ENCODE data around the gene OPCML. TPM values are rescaled to one million over a fixed set of nuclear protein-coding genes. Genes with fewer than 3 reads are reported as not detected.

OPCML gene
- total and polyA plus RNA-seq, 2 of the 13 experiments (the other 11 are each of a cell fraction or from before 2014, with no cell fraction given), result not detected

GRCh38 chr11:132977241-132977640 lies 555.1 kb downstream of the OPCML start:
- ChIA-PET POLR2A (no interaction called here), CTCF (ENCODE audit: low intra/inter-chr PET ratio, low total read pairs) (no interaction called here)
- DNase-seq (ENCODE audit: low spot score) (no peak), FAIRE-seq (no peak), ATAC-seq (no peak)
- WGBS (ENCODE audit: low lambda C conversion rate), result 53% methylated on average over 2 of the region's 2 CpGs
- no peak overlapping the region for H3K4me3 ChIP-seq (replicated peaks in 1 of 3; ENCODE audit: insufficient read depth in 1 of 3, low read depth in 2 of 3, low read length in 3 of 3)
- TF ChIP-seq MYNN (CRISPR knock-in tag; IDR thresholded peaks at IDR 0.05; ENCODE audit: low read depth) (no peak), MTF1 (CRISPR knock-in tag; IDR thresholded peaks at IDR 0.05) (no peak), KLF11 (CRISPR knock-in tag; IDR thresholded peaks at IDR 0.05) (no peak), ZNF121 (CRISPR knock-in tag; IDR thresholded peaks at IDR 0.05) (no peak), TRAFD1 (CRISPR knock-in tag; IDR thresholded peaks at IDR 0.05; ENCODE audit: borderline replicate concordance) (no peak), PAF1 (CRISPR knock-in tag; IDR thresholded peaks at IDR 0.05) (no peak), SALL2 (CRISPR knock-in tag; IDR thresholded peaks at IDR 0.05) (no peak), TEAD3 (CRISPR knock-in tag; optimal IDR thresholded peaks at IDR 0.05; ENCODE audit: borderline replicate concordance) (no peak), HIVEP1 (CRISPR knock-in tag; IDR thresholded peaks at IDR 0.05) (no peak), ZNF670 (CRISPR knock-in tag; IDR thresholded peaks at IDR 0.05; ENCODE audit: borderline replicate concordance) (no peak), ZBTB43 (CRISPR knock-in tag; conservative IDR thresholded peaks at IDR 0.05) (no peak), STAG1 (CRISPR knock-in tag; IDR thresholded peaks at IDR 0.05) (no peak), ZSCAN12 (CRISPR knock-in tag; IDR thresholded peaks at IDR 0.05) (no peak), ZNF264 (CRISPR knock-in tag; IDR thresholded peaks at IDR 0.05) (no peak), ZNF30 (CRISPR knock-in tag; IDR thresholded peaks at IDR 0.05) (no peak)
- TF ChIP-seq, protein P1, sequence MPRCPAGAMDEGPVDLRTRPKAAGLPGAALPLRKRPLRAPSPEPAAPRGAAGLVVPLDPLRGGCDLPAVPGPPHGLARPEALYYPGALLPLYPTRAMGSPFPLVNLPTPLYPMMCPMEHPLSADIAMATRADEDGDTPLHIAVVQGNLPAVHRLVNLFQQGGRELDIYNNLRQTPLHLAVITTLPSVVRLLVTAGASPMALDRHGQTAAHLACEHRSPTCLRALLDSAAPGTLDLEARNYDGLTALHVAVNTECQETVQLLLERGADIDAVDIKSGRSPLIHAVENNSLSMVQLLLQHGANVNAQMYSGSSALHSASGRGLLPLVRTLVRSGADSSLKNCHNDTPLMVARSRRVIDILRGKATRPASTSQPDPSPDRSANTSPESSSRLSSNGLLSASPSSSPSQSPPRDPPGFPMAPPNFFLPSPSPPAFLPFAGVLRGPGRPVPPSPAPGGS (CRISPR knock-in tag; IDR thresholded peaks at IDR 0.05), result no peak
- intact Hi-C loops (cut with micrococcal nuclease; ENCODE audit: unreplicated experiment) (no loop called here), in situ Hi-C loops (cut with HindIII; ENCODE audit: extremely low pct_ligation_motif_present, low pct_unique_long_range_greater_than_20kb) (no loop called here)
- no peaks in the 10 kb centered on the region for H3K79me2 ChIP-seq (ENCODE audit: insufficient read depth, low read length)
- no peaks in the 10 kb centered on the region for H3K9me3 ChIP-seq (ENCODE audit: low read length)
- no peak overlapping the region for H3K27ac ChIP-seq (ENCODE audit: extremely low read length, insufficient read depth, low read length)
- H3K4me1 ChIP-seq (ENCODE audit: insufficient read depth, low read length), result peaks cover 10% of the 10 kb centered on the region
- H3K9ac ChIP-seq (ENCODE audit: insufficient read depth, low read depth, low read length), result no peak overlapping the region
- no peaks in the 10 kb centered on the region for H3K27me3 ChIP-seq (ENCODE audit: control insufficient read depth in 1 of 2, insufficient read depth in 2 of 2, low read length in 2 of 2)
- no TSS peak for BruUV-seq (replicated peaks)
- H2AFZ ChIP-seq (ENCODE audit: low read length), result no peak overlapping the region
- H4K20me1 ChIP-seq (ENCODE audit: insufficient read depth, low read length), result no peaks in the 10 kb centered on the region
- no peak overlapping the region for H3K4me2 ChIP-seq (ENCODE audit: low read depth, low read length)
- H3K36me3 ChIP-seq (replicated peaks in 1 of 2; ENCODE audit: control insufficient read depth in 1 of 2, insufficient read depth in 2 of 2, low read length in 2 of 2), result no peaks in the 10 kb centered on the region

All from HepG2 (cell line).